ENCODE measurements around the gene IP6K2.
"Not testable (repeated sequence)": the region's sequence is repeated elsewhere in the genome, so short reads cannot be mapped to it uniquely, and the experiment has no call there.

Gene IP6K2

GRCh38 chr3:48734541-48734940 is 17.5 kb upstream of the IP6K2 start:
- DNase-seq (ENCODE audit: low read depth, low spot score); H3K4me3 ChIP-seq (ENCODE audit: low read length): not testable (repeated sequence)

- H3K4me3 ChIP-seq (ENCODE audit: low read length); DNase-seq (ENCODE audit: low read depth, low spot score): not testable (repeated sequence)
Observed at GRCh38 chr3:48733752-48734518, 16.9 kb upstream of the IP6K2 start.

GRCh38 chr3:48727511-48727910 is 10.5 kb upstream of the IP6K2 start:
- H3K4me3 ChIP-seq (ENCODE audit: low read length): no peak overlapping the region
- DNase-seq (ENCODE audit: low read depth, low spot score): no peak

- not testable (repeated sequence) for H3K4me3 ChIP-seq (ENCODE audit: low read length); DNase-seq (ENCODE audit: low read depth, low spot score)
Observed at GRCh38 chr3:48725185-48725855, 8.3 kb upstream of the IP6K2 start.

GRCh38 chr3:48723725-48724124 is 6.7 kb upstream of the IP6K2 start:
- no peak overlapping the region for H3K4me3 ChIP-seq (ENCODE audit: low read length)
- DNase-seq (ENCODE audit: low read depth, low spot score): no peak

- H3K4me3 ChIP-seq (ENCODE audit: low read length); DNase-seq (ENCODE audit: low read depth, low spot score): not testable (repeated sequence)
Observed at GRCh38 chr3:48723293-48723692, 6.3 kb upstream of the IP6K2 start.

- DNase-seq (ENCODE audit: low read depth, low spot score): peak; percentile 27
- peak overlapping the region; percentile 72 for H3K4me3 ChIP-seq (ENCODE audit: low read length)
Observed at GRCh38 chr3:48716508-48716981, 476 bp downstream of the IP6K2 start.

- no peak for DNase-seq (ENCODE audit: low read depth, low spot score)
- H3K4me3 ChIP-seq (ENCODE audit: low read length): peak overlapping the region; percentile 72
Observed at GRCh38 chr3:48715174-48715800, 1.7 kb downstream of the IP6K2 start.

GRCh38 chr3:48711727-48712126 is 5.3 kb downstream of the IP6K2 start:
- DNase-seq (ENCODE audit: low read depth, low spot score): no peak
- no peak overlapping the region for H3K4me3 ChIP-seq (ENCODE audit: low read length)

GRCh38 chr3:48709051-48709461 is 8.0 kb downstream of the IP6K2 start:
- H3K4me3 ChIP-seq (ENCODE audit: low read length): no peak overlapping the region
- no peak for DNase-seq (ENCODE audit: low read depth, low spot score)

GRCh38 chr3:48708481-48708889 is 8.5 kb downstream of the IP6K2 start:
- H3K4me3 ChIP-seq (ENCODE audit: low read length): no peak overlapping the region
- no peak for DNase-seq (ENCODE audit: low read depth, low spot score)

- no peak overlapping the region for H3K4me3 ChIP-seq (ENCODE audit: low read length)
- DNase-seq (ENCODE audit: low read depth, low spot score): no peak
Observed at GRCh38 chr3:48707157-48707556, 9.9 kb downstream of the IP6K2 start.

- H3K4me3 ChIP-seq (ENCODE audit: low read length): no peak overlapping the region
- DNase-seq (ENCODE audit: low read depth, low spot score): no peak
Observed at GRCh38 chr3:48702320-48702920, 14.6 kb downstream of the IP6K2 start.

GRCh38 chr3:48700731-48701405 is 16.2 kb downstream of the IP6K2 start:
- no peak for DNase-seq (ENCODE audit: low read depth, low spot score)
- H3K4me3 ChIP-seq (ENCODE audit: low read length): no peak overlapping the region

GRCh38 chr3:48698891-48699290 is 18.1 kb downstream of the IP6K2 start:
- H3K4me3 ChIP-seq (ENCODE audit: low read length): no peak overlapping the region
- no peak for DNase-seq (ENCODE audit: low read depth, low spot score)

GRCh38 chr3:48697952-48698351 is 19.1 kb downstream of the IP6K2 start:
- DNase-seq (ENCODE audit: low read depth, low spot score): no peak
- no peak overlapping the region for H3K4me3 ChIP-seq (ENCODE audit: low read length)

- no peak overlapping the region for H3K4me3 ChIP-seq (ENCODE audit: low read length)
- no peak for DNase-seq (ENCODE audit: low read depth, low spot score)
Observed at GRCh38 chr3:48696601-48697000, 20.4 kb downstream of the IP6K2 start.

- no peak for DNase-seq (ENCODE audit: low read depth, low spot score)
- no peak overlapping the region for H3K4me3 ChIP-seq (ENCODE audit: low read length)
Observed at GRCh38 chr3:48696156-48696555, 20.9 kb downstream of the IP6K2 start.

GRCh38 chr3:48695393-48695753 is 21.6 kb downstream of the IP6K2 start:
- no peak overlapping the region for H3K4me3 ChIP-seq (ENCODE audit: low read length)
- DNase-seq (ENCODE audit: low read depth, low spot score): no peak

Measured in Jurkat, Clone E6-1 (cell line).